HCT116 (cell line): ENCODE measurements around the gene ATP8B4. TPM values are rescaled to one million over a fixed set of nuclear protein-coding genes. Genes with fewer than 3 reads are reported as not detected.

ENCODE experiments used
- ATAC-seq: fragments of 200-7000 bp; cut with Tn5 transposase; 2 replicates; pipeline ENCODE4 v1.9.1; 2020; ENCODE audit warnings: mild to moderate bottlenecking, moderate library complexity
- BruUV-seq: library from RNA; stranded (reverse); fragments of 400-500 nt; replicated peaks from 2 replicates; lab custom pipeline; 2021; lab: Mats Ljungman, UMichigan
- CTCF ChIA-PET: fragments of 300-600 bp; sonication (Branson Sonifier 250); formaldehyde crosslinking; loops from one replicate; lab custom pipeline; 2021; ENCODE audit warnings: antibody characterized with exemption; lab: Charles Lee
- POLR2A ChIA-PET: fragments of 300-600, 350-600 bp; sonication (Branson Sonifier 250); formaldehyde crosslinking; loops from one replicate; lab custom pipeline; 2021; ENCODE audit warnings: antibody characterized with exemption; lab: Charles Lee
- RAD21 ChIA-PET, 2 experiments: fragments of 300-600 bp; sonication (Branson Sonifier 250); formaldehyde crosslinking; loops; one replicate each; lab custom pipeline; 2023; ENCODE audit warnings: low total read pairs in 2 of 2; ENCODE audit not compliant: uncharacterized antibody in 2 of 2, unreplicated experiment in 2 of 2, low non-redundant PET in 1 of 2; lab: Charles Lee
- DNase-seq: peaks from one replicate; pipeline ENCODE4 v3.0.0-alpha.2; 2010; ENCODE audit warnings: low read depth, low spot score
- H2AFZ ChIP-seq: fragments of 200-600 bp; shearing (Covaris generic), sonication (generic); 2 replicates; pipeline ENCODE4 v1.6.1; 2017; ENCODE audit warnings: low read depth, mixed run types, mixed read lengths, antibody characterized with exemption, low read length; ENCODE audit not compliant: poor library complexity, severe bottlenecking
- H3K27ac ChIP-seq: 2 replicates; pipeline ENCODE4 v1.5.1; 2012; ENCODE audit warnings: low read depth, low read length
- H3K27me3 ChIP-seq: fragments of 200-600 bp; sonication (generic); 2 replicates; pipeline ENCODE4 v1.6.1; 2016; ENCODE audit warnings: mixed run types, low read length, mixed read lengths; ENCODE audit not compliant: insufficient read depth
- H3K36me3 ChIP-seq, 2 experiments: fragments of 200-500 bp in 1 of 2; fragments of 200-600 bp in 1 of 2; sonication (Bioruptor generic) in 1 of 2; sonication (generic) in 1 of 2; 2 replicates each; pipeline versions ENCODE4 v1.5.1 to v1.6.1; 2014 to 2016; ENCODE audit warnings: low read length in 2 of 2, inconsistent platforms in 1 of 2, mixed read lengths in 1 of 2, mixed run types in 1 of 2; ENCODE audit not compliant: insufficient read depth in 2 of 2, control insufficient read depth in 1 of 2
- H3K4me1 ChIP-seq, 2 experiments: fragments of 200-600 bp in 1 of 2; sonication (generic) in 1 of 2; 2 replicates each; pipeline versions ENCODE4 v1.5.1 to v1.6.1; 2012 to 2017; ENCODE audit warnings: low read length in 2 of 2, inconsistent platforms in 1 of 2, mild to moderate bottlenecking in 1 of 2, mixed read lengths in 1 of 2, mixed run types in 1 of 2, moderate library complexity in 1 of 2; ENCODE audit not compliant: insufficient read depth in 2 of 2, control insufficient read depth in 1 of 2
- H3K4me2 ChIP-seq: fragments of 200-600 bp; sonication (generic); 2 replicates; pipeline ENCODE4 v1.6.1; 2017; ENCODE audit warnings: mixed run types, low read length, mixed read lengths
- H3K4me3 ChIP-seq, 2 experiments: fragments of 200-600 bp in 1 of 2; sonication (generic) in 1 of 2; replicated peaks in 1 of 2; 2 replicates each; pipeline ENCODE4 v1.5.1; 2011 to 2016; ENCODE audit warnings: low read length in 2 of 2, control low read depth in 1 of 2, low read depth in 1 of 2, mild to moderate bottlenecking in 1 of 2, mixed read lengths in 1 of 2, mixed run types in 1 of 2
- H3K79me2 ChIP-seq: fragments of 200-600 bp; sonication (generic); 2 replicates; pipeline ENCODE4 v1.6.1; 2017; ENCODE audit warnings: mild to moderate bottlenecking, mixed run types, low read length, moderate library complexity, mixed read lengths; ENCODE audit not compliant: insufficient read depth
- H3K9ac ChIP-seq: fragments of 200-600 bp; sonication (generic); 2 replicates; pipeline ENCODE4 v1.6.1; 2016; ENCODE audit warnings: low read length, mixed read lengths
- H3K9me2 ChIP-seq: fragments of 200-600 bp; sonication (generic), shearing (Covaris generic); 2 replicates; pipeline ENCODE4 v1.6.1; 2017; ENCODE audit warnings: mixed run types, mild to moderate bottlenecking, moderate library complexity; ENCODE audit not compliant: insufficient read depth
- H3K9me3 ChIP-seq, 2 experiments: fragments of 200-500 bp in 1 of 2; fragments of 200-600 bp in 1 of 2; sonication (Bioruptor generic) in 1 of 2; sonication (generic) in 1 of 2; 2 replicates each; pipeline ENCODE4 v1.6.1; 2014 to 2017; ENCODE audit warnings: low read length in 2 of 2, mixed read lengths in 2 of 2, inconsistent platforms in 1 of 2, low read depth in 1 of 2, mild to moderate bottlenecking in 1 of 2, mixed run types in 1 of 2, moderate library complexity in 1 of 2; ENCODE audit not compliant: control insufficient read depth in 1 of 2, insufficient read depth in 1 of 2
- H4K20me1 ChIP-seq: fragments of 200-600 bp; sonication (generic), shearing (Covaris generic); 2 replicates; pipeline ENCODE4 v1.6.1; 2017; ENCODE audit warnings: mixed run types, mild to moderate bottlenecking, moderate library complexity; ENCODE audit not compliant: insufficient read depth
- ATF3 ChIP-seq: IDR thresholded peaks from 2 replicates; pipeline ENCODE4 v1.6.1; 2012
- CEBPB ChIP-seq: IDR thresholded peaks from 2 replicates; pipeline ENCODE4 v1.6.1; 2012; ENCODE audit warnings: low read depth
- ELF1 ChIP-seq: IDR thresholded peaks from 2 replicates; pipeline ENCODE4 v1.6.1; 2012; ENCODE audit warnings: low read depth, borderline replicate concordance
- FOSL1 ChIP-seq: IDR thresholded peaks from 2 replicates; pipeline ENCODE4 v1.6.1; 2012; ENCODE audit warnings: low read depth
- JUND ChIP-seq: IDR thresholded peaks from 2 replicates; pipeline ENCODE4 v1.6.1; 2012
- POLR2AphosphoS5 ChIP-seq: IDR thresholded peaks from 2 replicates; pipeline ENCODE4 v1.6.1; 2011; ENCODE audit warnings: mild to moderate bottlenecking, low read depth, low read length, moderate library complexity
- RAD21 ChIP-seq: IDR thresholded peaks from 2 replicates; pipeline ENCODE4 v1.6.1; 2012; ENCODE audit warnings: low read depth, mild to moderate bottlenecking
- SP1 ChIP-seq: IDR thresholded peaks from 2 replicates; pipeline ENCODE4 v1.6.1; 2012; ENCODE audit warnings: low read depth
- SRF ChIP-seq: IDR thresholded peaks from 2 replicates; pipeline ENCODE4 v1.6.1; 2012; ENCODE audit warnings: low read depth
- TCF7L2 ChIP-seq: IDR thresholded peaks from 2 replicates; pipeline ENCODE4 v1.7.0; 2011; ENCODE audit warnings: borderline replicate concordance, inconsistent platforms; ENCODE audit not compliant: insufficient read depth, insufficient read length; ENCODE audit errors: extremely low read depth
- YY1 ChIP-seq: IDR thresholded peaks from 2 replicates; pipeline ENCODE4 v1.6.1; 2011; ENCODE audit warnings: low read length, low read depth, moderate library complexity, mild to moderate bottlenecking; ENCODE audit not compliant: insufficient replicate concordance; ENCODE audit errors: extremely low read depth
- ZFX ChIP-seq: fragments of 450-650 bp; IDR thresholded peaks from 2 replicates; pipeline ENCODE4 v1.6.1; 2017
- ZNF274 ChIP-seq: fragments of 200-500 bp; sonication (Bioruptor generic); IDR thresholded peaks from 2 replicates; pipeline ENCODE4 v1.6.1; 2014; ENCODE audit warnings: mild to moderate bottlenecking, low read depth, low read length, inconsistent platforms
- intact Hi-C: fragments of 100-400 bp; cut with micrococcal nuclease; formaldehyde crosslinking; loops from 2 replicates; pipeline ENCODE4 v1.10.0; 2022
- total RNA-seq: library from RNA; stranded (reverse); gene quantifications from one replicate; pipeline ENCODE4 v1.2.1, GENCODE V29; 2021; ENCODE audit not compliant: unreplicated experiment
- TF ChIP-seq, protein P1 (sequence below): IDR thresholded peaks from 2 replicates; pipeline ENCODE4 v1.6.1; 2012
- TF ChIP-seq, protein P2 (sequence below): IDR thresholded peaks from 2 replicates; pipeline ENCODE4 v1.6.1; 2012; ENCODE audit warnings: low read depth
- TF ChIP-seq, protein P3 (sequence below), 3 experiments: fragments of 200-600 bp in 1 of 3; sonication (generic) in 1 of 3; IDR thresholded peaks in 2 of 3; conservative IDR thresholded peaks in 1 of 3; 2 replicates each; pipeline ENCODE4 v1.5.1; 2012 to 2017; ENCODE audit warnings: low read depth in 2 of 3, low read length in 2 of 3, antibody characterized with exemption in 1 of 3, borderline replicate concordance in 1 of 3, control low read depth in 1 of 3, mild to moderate bottlenecking in 1 of 3, mixed read lengths in 1 of 3, mixed run types in 1 of 3, moderate library complexity in 1 of 3; ENCODE audit not compliant: insufficient read depth in 1 of 3

ATP8B4 gene
- total RNA-seq, 1 experiment from 2014 or later = 0.25 TPM

DNA sequence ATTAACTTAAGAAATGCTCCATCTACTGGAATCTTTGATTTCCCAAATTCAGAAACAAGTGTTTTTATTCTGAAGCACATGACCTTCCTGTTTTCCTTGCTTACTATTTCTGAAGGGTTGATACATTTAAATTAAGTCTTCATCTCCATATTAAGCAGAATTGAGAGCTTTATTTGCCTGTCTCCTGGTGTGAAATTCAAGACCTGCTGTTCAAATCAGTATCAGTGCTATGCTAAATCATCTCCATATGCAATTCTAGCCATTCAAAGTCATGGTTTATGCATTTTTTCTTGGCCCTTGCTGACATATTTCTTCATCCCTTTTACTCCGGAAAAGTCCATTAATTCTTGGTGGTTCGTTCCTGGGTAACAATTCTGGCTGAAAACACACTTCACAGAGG, 195.4 kb downstream of the ATP8B4 start:
- Histone ChIP-seq H3K9ac (no peak overlapping the region), H3K9me3 (no peaks in the 10 kb centered on the region), H3K79me2 (no peaks in the 10 kb centered on the region), H3K4me2 (no peak overlapping the region), H3K4me1 (no peaks in the 10 kb centered on the region), H4K20me1 (no peaks in the 10 kb centered on the region), H3K27me3 (no peaks in the 10 kb centered on the region), H3K9me2 (no peaks in the 10 kb centered on the region), H3K36me3 (no peaks in the 10 kb centered on the region), H3K4me3 (no peak overlapping the region), H2AFZ (no peak overlapping the region), H3K27ac (no peak overlapping the region)
- ChIA-PET POLR2A (no interaction called here), RAD21 (no interaction called here), CTCF (no interaction called here)
- ATAC-seq (no peak), DNase-seq (no peak)
- BruUV-seq = no TSS peak
- intact Hi-C loops = no loop called here
- no peak for TF ChIP-seq CEBPB
- TF ChIP-seq, protein P1, sequence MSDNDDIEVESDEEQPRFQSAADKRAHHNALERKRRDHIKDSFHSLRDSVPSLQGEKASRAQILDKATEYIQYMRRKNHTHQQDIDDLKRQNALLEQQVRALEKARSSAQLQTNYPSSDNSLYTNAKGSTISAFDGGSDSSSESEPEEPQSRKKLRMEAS = no peak

- no peaks in the 10 kb centered on the region for H3K79me2 ChIP-seq
- ATAC-seq (no peak), DNase-seq (no peak)
- H3K9me2 ChIP-seq = no peaks in the 10 kb centered on the region
- ChIA-PET POLR2A (no interaction called here), CTCF (no interaction called here), RAD21 (no interaction called here)
- no peaks in the 10 kb centered on the region for H3K27me3 ChIP-seq
- no peaks in the 10 kb centered on the region for H4K20me1 ChIP-seq
- H3K9me3 ChIP-seq = no peaks in the 10 kb centered on the region
- H3K36me3 ChIP-seq = no peaks in the 10 kb centered on the region
- H3K9ac ChIP-seq = no peak overlapping the region
- BruUV-seq = no TSS peak
- no peaks in the 10 kb centered on the region for H3K4me1 ChIP-seq
- H3K27ac ChIP-seq = no peak overlapping the region
- H3K4me3 ChIP-seq = no peak overlapping the region
- intact Hi-C loops = no loop called here
- no peak overlapping the region for H3K4me2 ChIP-seq
- H2AFZ ChIP-seq = no peak overlapping the region
- TF ChIP-seq SP1 (no peak), POLR2AphosphoS5 (no peak), YY1 (no peak), FOSL1 (no peak), ZNF274 (no peak), ZFX (no peak), ELF1 (no peak), TCF7L2 (no peak), ATF3 (no peak), JUND (no peak), CEBPB (no peak), RAD21 (no peak), SRF (no peak)
- TF ChIP-seq, protein P1 = no peak
- TF ChIP-seq, protein P2, sequence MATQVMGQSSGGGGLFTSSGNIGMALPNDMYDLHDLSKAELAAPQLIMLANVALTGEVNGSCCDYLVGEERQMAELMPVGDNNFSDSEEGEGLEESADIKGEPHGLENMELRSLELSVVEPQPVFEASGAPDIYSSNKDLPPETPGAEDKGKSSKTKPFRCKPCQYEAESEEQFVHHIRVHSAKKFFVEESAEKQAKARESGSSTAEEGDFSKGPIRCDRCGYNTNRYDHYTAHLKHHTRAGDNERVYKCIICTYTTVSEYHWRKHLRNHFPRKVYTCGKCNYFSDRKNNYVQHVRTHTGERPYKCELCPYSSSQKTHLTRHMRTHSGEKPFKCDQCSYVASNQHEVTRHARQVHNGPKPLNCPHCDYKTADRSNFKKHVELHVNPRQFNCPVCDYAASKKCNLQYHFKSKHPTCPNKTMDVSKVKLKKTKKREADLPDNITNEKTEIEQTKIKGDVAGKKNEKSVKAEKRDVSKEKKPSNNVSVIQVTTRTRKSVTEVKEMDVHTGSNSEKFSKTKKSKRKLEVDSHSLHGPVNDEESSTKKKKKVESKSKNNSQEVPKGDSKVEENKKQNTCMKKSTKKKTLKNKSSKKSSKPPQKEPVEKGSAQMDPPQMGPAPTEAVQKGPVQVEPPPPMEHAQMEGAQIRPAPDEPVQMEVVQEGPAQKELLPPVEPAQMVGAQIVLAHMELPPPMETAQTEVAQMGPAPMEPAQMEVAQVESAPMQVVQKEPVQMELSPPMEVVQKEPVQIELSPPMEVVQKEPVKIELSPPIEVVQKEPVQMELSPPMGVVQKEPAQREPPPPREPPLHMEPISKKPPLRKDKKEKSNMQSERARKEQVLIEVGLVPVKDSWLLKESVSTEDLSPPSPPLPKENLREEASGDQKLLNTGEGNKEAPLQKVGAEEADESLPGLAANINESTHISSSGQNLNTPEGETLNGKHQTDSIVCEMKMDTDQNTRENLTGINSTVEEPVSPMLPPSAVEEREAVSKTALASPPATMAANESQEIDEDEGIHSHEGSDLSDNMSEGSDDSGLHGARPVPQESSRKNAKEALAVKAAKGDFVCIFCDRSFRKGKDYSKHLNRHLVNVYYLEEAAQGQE = no peak
- TF ChIP-seq, protein P3, sequence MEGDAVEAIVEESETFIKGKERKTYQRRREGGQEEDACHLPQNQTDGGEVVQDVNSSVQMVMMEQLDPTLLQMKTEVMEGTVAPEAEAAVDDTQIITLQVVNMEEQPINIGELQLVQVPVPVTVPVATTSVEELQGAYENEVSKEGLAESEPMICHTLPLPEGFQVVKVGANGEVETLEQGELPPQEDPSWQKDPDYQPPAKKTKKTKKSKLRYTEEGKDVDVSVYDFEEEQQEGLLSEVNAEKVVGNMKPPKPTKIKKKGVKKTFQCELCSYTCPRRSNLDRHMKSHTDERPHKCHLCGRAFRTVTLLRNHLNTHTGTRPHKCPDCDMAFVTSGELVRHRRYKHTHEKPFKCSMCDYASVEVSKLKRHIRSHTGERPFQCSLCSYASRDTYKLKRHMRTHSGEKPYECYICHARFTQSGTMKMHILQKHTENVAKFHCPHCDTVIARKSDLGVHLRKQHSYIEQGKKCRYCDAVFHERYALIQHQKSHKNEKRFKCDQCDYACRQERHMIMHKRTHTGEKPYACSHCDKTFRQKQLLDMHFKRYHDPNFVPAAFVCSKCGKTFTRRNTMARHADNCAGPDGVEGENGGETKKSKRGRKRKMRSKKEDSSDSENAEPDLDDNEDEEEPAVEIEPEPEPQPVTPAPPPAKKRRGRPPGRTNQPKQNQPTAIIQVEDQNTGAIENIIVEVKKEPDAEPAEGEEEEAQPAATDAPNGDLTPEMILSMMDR (IDR thresholded peaks at IDR 0.05 in 2 of 3, conservative IDR thresholded peaks at IDR 0.05 in 1 of 3; ENCODE audit: borderline replicate concordance in 1 of 3, insufficient read depth in 1 of 3, low read depth in 2 of 3, low read length in 2 of 3) = no peak
These were observed 200.0 kb downstream of the ATP8B4 start for GRCh38 chr15:49919034-49919433.
